K562 (cell line): ENCODE measurements around the gene NBEAL2. TPM values are rescaled to one million over a fixed set of nuclear protein-coding genes. Genes with fewer than 3 reads are reported as not detected.
A peak's percentile ranks its signal among the peaks of the same experiment; 100 is the strongest.

ENCODE experiments used
- ATAC-seq: fragments of 200-7000 bp; cut with Tn5 transposase; 3 replicates; pipeline ENCODE4 v1.9.1; 2020; ENCODE audit warnings: moderate library complexity
- BruUV-seq: library from RNA; stranded (reverse); fragments of 400-500 nt; replicated peaks from 2 replicates; lab custom pipeline; 2021; lab: Mats Ljungman, UMichigan
- CTCF ChIA-PET: fragments of 300-600 bp; formaldehyde crosslinking; extraction: SDS; loops from one replicate; lab custom pipeline; 2021; ENCODE audit warnings: low intra/inter-chr PET ratio; lab: Yijun Ruan, JAX
- POLR2A ChIA-PET: fragments of 300-600, 350-650 bp; sonication (Branson Sonifier 250); formaldehyde crosslinking; extraction: SDS; loops from one replicate; lab custom pipeline; 2021; ENCODE audit warnings: antibody characterized with exemption, inconsistent platforms; lab: Yijun Ruan, JAX
- DNase-seq, 4 experiments: peaks; one replicate each; pipeline versions ENCODE4 v3.0.0 to v3.0.0-alpha.2; 2011 to 2018; ENCODE audit warnings: low spot score in 3 of 4, mixed read lengths in 3 of 4; ENCODE audit errors: extremely low read depth in 1 of 4
- FAIRE-seq: peaks from 2 replicates; lab custom pipeline; 2011; peaks lifted over from hg19 to GRCh38; lab: Jason Lieb, UNC
- H2AFZ ChIP-seq: 2 replicates; pipeline ENCODE4 v1.6.0; 2011; ENCODE audit warnings: low read depth, low read length, control low read depth, inconsistent platforms
- H3K27ac ChIP-seq: fragments of 200-600 bp; 3 replicates; pipeline ENCODE4 v1.8.0; 2011; ENCODE audit warnings: low read depth, mild to moderate bottlenecking, control low read depth, inconsistent platforms, low read length, moderate library complexity, mixed read lengths; ENCODE audit errors: extremely low read depth
- H3K27me3 ChIP-seq, 2 experiments: fragments of 300-600 bp in 1 of 2; 2 replicates in 1 of 2; 3 replicates in 1 of 2; pipeline versions ENCODE4 v1.6.0 to v1.8.0; 2011; ENCODE audit warnings: inconsistent platforms in 2 of 2, low read length in 2 of 2, mild to moderate bottlenecking in 1 of 2, mixed read lengths in 1 of 2, moderate library complexity in 1 of 2; ENCODE audit not compliant: control insufficient read depth in 2 of 2, insufficient read depth in 2 of 2
- H3K36me3 ChIP-seq: fragments of 300-600 bp; 3 replicates; pipeline ENCODE4 v1.8.0; 2011; ENCODE audit warnings: mild to moderate bottlenecking, low read length, inconsistent platforms; ENCODE audit not compliant: control insufficient read depth, insufficient read depth
- H3K4me1 ChIP-seq, 2 experiments: fragments of 200-600 bp in 1 of 2; replicated peaks in 1 of 2; 2 replicates in 1 of 2; 3 replicates in 1 of 2; pipeline versions ENCODE4 v1.5.1 to v1.8.0; 2011; ENCODE audit warnings: inconsistent platforms in 2 of 2, low read length in 2 of 2, mild to moderate bottlenecking in 1 of 2, mixed read lengths in 1 of 2, moderate library complexity in 1 of 2; ENCODE audit not compliant: control insufficient read depth in 2 of 2, insufficient read depth in 2 of 2
- H3K4me2 ChIP-seq: 2 replicates; pipeline ENCODE4 v1.6.1; 2011; ENCODE audit warnings: low read length, control low read depth, inconsistent platforms, mixed read lengths; ENCODE audit not compliant: insufficient read depth
- H3K4me3 ChIP-seq: fragments of 200-600 bp; sonication (generic), shearing (Covaris generic); 2 replicates; pipeline ENCODE4 v1.5.1; 2016; ENCODE audit warnings: control low read depth, inconsistent platforms
- H3K79me2 ChIP-seq: fragments of 200-600 bp; 3 replicates; pipeline ENCODE4 v1.8.0; 2011; ENCODE audit warnings: low read length, inconsistent platforms; ENCODE audit not compliant: control insufficient read depth, insufficient read depth
- H3K9ac ChIP-seq, 2 experiments: 2 replicates each; pipeline versions ENCODE4 v1.6.0 to v1.6.1; 2011; ENCODE audit warnings: low read depth in 2 of 2, low read length in 2 of 2, control low read depth in 1 of 2, inconsistent platforms in 1 of 2, mild to moderate bottlenecking in 1 of 2, mixed read lengths in 1 of 2; ENCODE audit not compliant: insufficient read depth in 1 of 2
- H3K9me1 ChIP-seq: one replicate; pipeline ENCODE4 v1.6.0; 2011; ENCODE audit warnings: inconsistent platforms, mild to moderate bottlenecking, low read length, moderate library complexity; ENCODE audit not compliant: control insufficient read depth, insufficient read depth
- H3K9me3 ChIP-seq: replicated peaks from 2 replicates; pipeline ENCODE4 v1.5.1; 2011; ENCODE audit warnings: low read depth, low read length, inconsistent platforms; ENCODE audit not compliant: control insufficient read depth, insufficient read depth
- H4K20me1 ChIP-seq: replicated peaks from 2 replicates; pipeline ENCODE4 v1.6.1; 2011; ENCODE audit warnings: low read length, inconsistent platforms, mixed read lengths; ENCODE audit not compliant: control insufficient read depth, insufficient read depth
- HOXB6 ChIP-seq: fragments of 250-450 bp; sonication (Bioruptor Pico); IDR thresholded peaks from 2 replicates; pipeline ENCODE4 v1.5.1; 2022; ENCODE audit warnings: mild to moderate bottlenecking, borderline replicate concordance
- L3MBTL2 ChIP-seq: fragments of 450-650 bp; IDR thresholded peaks from 2 replicates; pipeline ENCODE4 v1.6.1; 2016; ENCODE audit warnings: mild to moderate bottlenecking, moderate library complexity
- POLR2AphosphoS2 ChIP-seq: IDR thresholded peaks from 2 replicates; pipeline ENCODE4 v1.6.1; 2012; ENCODE audit warnings: low read length, improper control_type of control experiment
- POLR2G ChIP-seq: fragments of 200-400 bp; formaldehyde crosslinking; IDR thresholded peaks from 2 replicates; pipeline ENCODE4 v1.6.1; 2017; ENCODE audit warnings: low read depth, mild to moderate bottlenecking, antibody characterized with exemption, low read length, moderate library complexity
- ZNF318 ChIP-seq, 2 experiments: fragments of 450-650 bp; IDR thresholded peaks; 2 replicates each; pipeline ENCODE4 v1.6.1; 2016; ENCODE audit warnings: mild to moderate bottlenecking in 2 of 2, borderline replicate concordance in 1 of 2, low read depth in 1 of 2, moderate library complexity in 1 of 2
- WGBS: fragments of 100-300 bp; shearing (Covaris generic); methylation state at CpG from one replicate; pipeline ENCODE4 v1.1.6; 2016; ENCODE audit warnings: low coverage, mixed read lengths; ENCODE audit not compliant: insufficient coverage; ENCODE audit errors: missing lambda C conversion rate; 5-methylcytosine and 5-hydroxymethylcytosine counted together
- in situ Hi-C: fragments of 300-500 bp; cut with MboI; formaldehyde crosslinking; loops from 4 replicates; pipeline ENCODE4 v1.15.0; 2018; ENCODE audit warnings: inconsistent platforms, mixed read lengths
- intact Hi-C: fragments of 100-400 bp; cut with micrococcal nuclease; formaldehyde crosslinking; loops from 2 replicates; pipeline ENCODE4 v1.14.2; 2022
- polyA plus RNA-seq, 8 experiments: library from polyadenylated mRNA; depleted of rRNA in 4 of 8; stranded (reverse) in 5 of 8; unstranded in 3 of 8; fragments of >200 nt; fragmentation: Nextera tagmentation in 2 of 8; fragmentation: Illumina TruSeq in 1 of 8; extraction: Ambion mirVana in 2 of 8; extraction: Trizol in 1 of 8; gene quantifications; 2 replicates each; pipeline versions ENCODE4 v1.2.1 to v1.2.3, GENCODE V29; 2011 to 2014; ENCODE audit warnings: inconsistent platforms in 1 of 8, missing spikeins in 1 of 8
- total RNA-seq, 7 experiments: library from RNA; depleted of rRNA in 6 of 7; stranded (reverse); fragments of >200 nt in 6 of 7; fragmentation: Illumina TruSeq in 2 of 7; extraction: Trizol in 2 of 7; gene quantifications; 2 replicates each; pipeline versions ENCODE4 v1.2.1 to v1.2.3, GENCODE V29; 2011 to 2021; ENCODE audit warnings: low replicate concordance in 1 of 7

The NBEAL2 gene
- total and polyA plus RNA-seq, 9 of the 15 experiments (the other 6 are each of a cell fraction or from before 2014, with no cell fraction given) = 0.06 to 114 (median 29.6) TPM

GRCh38 chr3:47012342-47013230, 33.1 kb downstream of the NBEAL2 start:
- intact Hi-C loops = loop anchor here (10.0 kb wide), 2 partner anchors 312 to 362 kb away; no protein-coding TSS in a partner anchor
- no TSS peak for BruUV-seq
- H3K27me3 ChIP-seq = no peaks in the 10 kb centered on the region
- H3K9me3 ChIP-seq = no peaks in the 10 kb centered on the region
- in situ Hi-C loops = no loop called here
- TF ChIP-seq L3MBTL2 (no peak), POLR2AphosphoS2 (0 out of 2 replicates have a peak, but pooled peaks have one; percentile 12), POLR2G (peak; percentile 65)
- WGBS = 79% methylated on average over 10 of the region's 10 CpGs
- H3K27ac ChIP-seq = no peak overlapping the region
- peaks cover 56% of the 10 kb centered on the region for H3K36me3 ChIP-seq
- H2AFZ ChIP-seq = no peak overlapping the region
- ChIA-PET CTCF (no interaction called here), POLR2A (interaction anchor here (0.6 to 1.6 kb wide), 6 partner anchors 9 to 269 kb away, joined by 3 to 4 read pairs (median 3); no protein-coding TSS in a partner anchor)
- H3K4me1 ChIP-seq = peaks cover 14 to 19% of the 10 kb centered on the region in 2 experiments
- H3K9me1 ChIP-seq = no peaks in the 10 kb centered on the region
- H4K20me1 ChIP-seq = no peaks in the 10 kb centered on the region
- FAIRE-seq (no peak), DNase-seq (no peak), ATAC-seq (no peak)
- H3K9ac ChIP-seq = peak overlapping the region in 1 of 2 experiments; percentile 3; a peak in 1 of 4 replicates
- H3K4me3 ChIP-seq = no peak overlapping the region
- H3K79me2 ChIP-seq = no peaks in the 10 kb centered on the region
- no peak overlapping the region for H3K4me2 ChIP-seq

GRCh38 chr3:47013231-47013630, 33.8 kb downstream of the NBEAL2 start:
- Histone ChIP-seq H3K4me1 (peaks cover 14 to 26% of the 10 kb centered on the region in 2 experiments), H3K9ac (no peak overlapping the region), H4K20me1 (no peaks in the 10 kb centered on the region), H3K4me3 (no peak overlapping the region), H3K27me3 (no peaks in the 10 kb centered on the region), H3K4me2 (no peak overlapping the region), H2AFZ (no peak overlapping the region), H3K9me3 (no peaks in the 10 kb centered on the region), H3K27ac (no peak overlapping the region), H3K79me2 (no peaks in the 10 kb centered on the region), H3K9me1 (no peaks in the 10 kb centered on the region), H3K36me3 (peaks cover 56% of the 10 kb centered on the region)
- in situ Hi-C loops = no loop called here
- 81% methylated on average over 3 of the region's 3 CpGs for WGBS
- intact Hi-C loops = loop anchor here (10.0 kb wide), 2 partner anchors 312 to 362 kb away; no protein-coding TSS in a partner anchor
- no peak for FAIRE-seq
- TSS peak; percentile 18 for BruUV-seq
- POLR2A ChIA-PET = interaction anchor here (0.5 to 0.7 kb wide), 4 partner anchors 17 to 895 kb away, joined by 3 to 4 read pairs (median 3); no protein-coding TSS in a partner anchor
- CTCF ChIA-PET = no interaction called here
- DNase-seq = no peak
- ATAC-seq = no peak
- TF ChIP-seq ZNF318 (IDR thresholded peaks at IDR 0.05; ENCODE audit: borderline replicate concordance in 1 of 2, low read depth in 1 of 2) (no peak), HOXB6 (CRISPR knock-in tag) (no peak)
